Activated CD4-positive, alpha-beta T cell treated with anti-CD3 and anti-CD28 coated beads, Interleukin-2, amount 50 U/mL, for 24 hours (primary cell): ENCODE measurements around the gene SLC30A7.

ENCODE experiments used
- DNase-seq, 2 donors: peaks; one replicate each; pipeline ENCODE4 v3.0.0-alpha.2; 2020; ENCODE audit warnings: low read depth in 1 of 2, low spot score in 1 of 2

The SLC30A7 gene

GRCh38 chr1:101025283-101025656 lies 129.4 kb downstream of the SLC30A7 start:
- peak in 1 of 2 donors; percentile 9 for DNase-seq

- peak; percentile 73 to 89 for DNase-seq
Observed at GRCh38 chr1:101025657-101026429, 130.0 kb downstream of the SLC30A7 start, which contains the start of gene DPH5. Gene DPH5, minus strand, starts transcription at chr1:101025784. Its CDS starts 341 bp downstream, at chr1:101025443.

GRCh38 chr1:101026430-101026788 lies 130.5 kb downstream of the SLC30A7 start:
- no peak for DNase-seq

- no peak for DNase-seq
Observed at GRCh38 chr1:101027194-101027772, 131.4 kb downstream of the SLC30A7 start.

GRCh38 chr1:101028466-101028865 lies 132.6 kb downstream of the SLC30A7 start:
- DNase-seq: no peak

- no peak for DNase-seq
Observed at GRCh38 chr1:101029184-101029583, 133.3 kb downstream of the SLC30A7 start.

GRCh38 chr1:101030881-101031280 lies 135.0 kb downstream of the SLC30A7 start:
- no peak for DNase-seq
